Right lung (tissue), 10 donors: Measurements from ENCODE around the gene TRIM49B. TPM values are rescaled to one million over a fixed set of nuclear protein-coding genes. Genes with fewer than 3 reads are reported as not detected.
"Not testable (repeated sequence)": the region's sequence is repeated elsewhere in the genome, so short reads cannot be mapped to it uniquely, and the experiment has no call there.

Experiments
- DNase-seq, 2 donors: peaks; one replicate each; pipeline ENCODE4 v3.0.0-alpha.2; 2013
- long read RNA-seq, 8 donors: transcript quantifications; one replicate each; lab custom pipeline, GENCODE V29; 2026
- polyA plus RNA-seq, 5 donors: library from polyadenylated mRNA; unstranded; fragments of 120-200 nt; gene quantifications; one replicate each; pipeline versions ENCODE4 v1.2.1 to v1.2.3, GENCODE V29; 2013; ENCODE audit warnings: inconsistent platforms in 1 of 5, low replicate concordance in 1 of 5; ENCODE audit not compliant: insufficient read length in 5 of 5, insufficient read depth in 1 of 5

TRIM49B gene
- not detected for polyA plus RNA-seq
- long read RNA-seq, donor 1: 0 reads
- long read RNA-seq, donor 2: 0 reads
- long read RNA-seq, donor 3: 0 reads
- long read RNA-seq, donor 4: 0 reads
- long read RNA-seq, donor 5: 0 reads
- long read RNA-seq, donor 6: 0 reads
- long read RNA-seq, donor 7: 0 reads
- long read RNA-seq, donor 8: 0 reads

GRCh38 chr11:49028523-49028922 lies at the start of gene TRIM49B:
Gene TRIM49B (plus strand): TSS chr11:49028823. CDS start chr11:49031600, 2,777 bp downstream.
- not testable (repeated sequence) for DNase-seq

GRCh38 chr11:48983785-48984184 lies 44.8 kb upstream of the TRIM49B start, which contains the start of gene TRIM51G:
Gene TRIM51G (minus strand): TSS chr11:48983885. CDS start chr11:48981695, 2,190 bp downstream.
- not testable (repeated sequence) for DNase-seq

DNA sequence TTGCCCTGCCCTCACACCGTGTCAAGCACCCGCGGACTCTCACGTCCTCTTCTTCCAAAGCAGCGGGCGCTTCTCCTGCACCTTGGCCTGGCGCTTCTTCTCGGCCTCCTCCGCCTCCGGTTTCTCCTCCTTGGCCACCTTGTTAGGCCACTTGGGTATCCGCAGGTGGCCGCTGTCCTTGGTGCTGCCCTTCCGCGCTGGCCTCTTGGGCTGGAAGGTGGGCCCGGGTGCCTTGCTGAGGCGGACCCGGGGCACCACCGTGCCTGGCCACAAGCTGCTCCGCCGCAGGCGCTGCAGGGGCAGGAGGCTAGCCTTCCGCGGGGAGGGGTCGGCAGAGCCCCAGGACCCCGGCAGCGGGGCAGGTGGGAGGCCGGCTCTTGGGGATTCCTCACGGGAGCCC lies 19.6 kb downstream of the TRIM49B start:
- DNase-seq: not testable (repeated sequence)

- not testable (repeated sequence) for DNase-seq
These were observed 21.2 kb downstream of the TRIM49B start for GRCh38 chr11:49049821-49050220.

- not testable (repeated sequence) for DNase-seq
These were observed 30.4 kb downstream of the TRIM49B start, which contains the start of gene TRIM64C for GRCh38 chr11:49059012-49059411. Gene TRIM64C (minus strand): TSS chr11:49059112. CDS start chr11:49059112, 0 bp downstream.

DNA sequence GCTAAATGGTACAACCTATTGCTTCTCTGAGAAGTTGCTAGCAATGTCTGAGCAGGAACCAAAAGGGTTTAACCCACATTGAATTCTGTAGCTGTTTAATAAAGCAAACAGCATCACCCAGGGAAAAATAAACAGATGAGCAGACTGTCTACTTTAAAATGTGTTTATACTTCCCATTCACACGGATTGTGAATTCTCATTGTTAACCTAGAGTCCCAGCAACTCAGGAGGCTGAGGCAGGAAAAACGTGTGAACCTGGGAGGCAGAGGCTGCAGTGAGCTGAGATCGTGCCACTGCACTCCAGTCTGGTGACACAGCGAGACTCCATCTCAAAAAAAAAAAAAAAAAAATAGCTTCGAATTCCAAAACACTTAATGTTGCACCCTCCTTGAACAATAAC lies 41.3 kb downstream of the TRIM49B start:
- DNase-seq: not testable (repeated sequence)

Other genes starting within 250 kb of the TRIM49B start
- not detected for gene TRIM51G, start 44.9 kb upstream of the TRIM49B start, polyA plus RNA-seq
- gene TRIM64C, start 30.3 kb downstream of the TRIM49B start, polyA plus RNA-seq: not detected
- 10 to 100 TPM; 12.4 to 23.8 (median 20.5) TPM for gene FOLH1, start 179.8 kb downstream of the TRIM49B start, polyA plus RNA-seq